Gastrocnemius medialis (tissue), 4 donors: ENCODE measurements around the gene SYT5. TPM values are rescaled to one million over a fixed set of nuclear protein-coding genes. Genes with fewer than 3 reads are reported as not detected.
A peak's percentile ranks its signal among the peaks of the same experiment; 100 is the strongest.

ENCODE experiments used
- ATAC-seq, 2 donors: fragments of 150-250 bp; one replicate each; pipeline ENCODE4 v1.9.1; 2016
- DNase-seq, 2 donors: peaks; one replicate each; pipeline ENCODE4 v3.0.0-alpha.2; 2019
- H3K27ac ChIP-seq, 4 donors: fragments of 200-600 bp; sonication (generic); 1 replicate in 1 of 4; 2 replicates in 3 of 4; pipeline ENCODE4 v1.5.1; 2016 to 2018; ENCODE audit warnings: mild to moderate bottlenecking in 2 of 4, moderate library complexity in 1 of 4
- H3K27me3 ChIP-seq, 3 donors: fragments of 200-600 bp; sonication (generic) in 2 of 3; 1 replicate in 1 of 3; 2 replicates in 2 of 3; pipeline versions ENCODE4 v1.5.1 to v1.6.0; 2016 to 2019; ENCODE audit warnings: mild to moderate bottlenecking in 1 of 3, moderate library complexity in 1 of 3
- H3K36me3 ChIP-seq, 2 donors: fragments of 200-600 bp; sonication (generic) in 1 of 2; one replicate each; pipeline ENCODE4 v1.5.1; 2017 to 2018
- H3K4me1 ChIP-seq, 2 donors: fragments of 200-600 bp; sonication (generic) in 1 of 2; one replicate each; pipeline ENCODE4 v1.5.1; 2016 to 2017; ENCODE audit warnings: mild to moderate bottlenecking in 2 of 2
- H3K4me3 ChIP-seq, 4 donors: fragments of 200-600 bp; sonication (generic) in 3 of 4; 1 replicate in 1 of 4; 2 replicates in 3 of 4; pipeline ENCODE4 v1.5.1; 2016 to 2019; ENCODE audit warnings: mild to moderate bottlenecking in 2 of 4
- H3K9me3 ChIP-seq, 3 donors: fragments of 200-600 bp; sonication (generic) in 2 of 3; 1 replicate in 1 of 3; 2 replicates in 2 of 3; pipeline ENCODE4 v1.5.1; 2016 to 2019
- POLR2A ChIP-seq, 2 donors: fragments of 450-650 bp; IDR thresholded peaks; one replicate each; pipeline ENCODE4 v1.6.1; 2017; ENCODE audit warnings: antibody characterized with exemption in 2 of 2, mild to moderate bottlenecking in 2 of 2, moderate library complexity in 2 of 2
- in situ Hi-C, 4 donors: fragments of 200-750 bp; cut with MboI; loops; one replicate each; pipeline versions ENCODE4 v1.15.0 to v1.8.0; 2017; ENCODE audit warnings: low sequenced_read_pairs in 4 of 4
- intact Hi-C: fragments of 100-400 bp; cut with DNase I; formaldehyde crosslinking; loops from one replicate; pipeline ENCODE4 v1.15.1; 2023; ENCODE audit warnings: low total_unique reads
- total RNA-seq, 4 donors: library from RNA; depleted of rRNA; stranded (reverse); fragments of >200 nt; gene quantifications; one replicate each; pipeline versions ENCODE4 v1.1.0 to v1.2.3, GENCODE V29; 2016
- TF ChIP-seq, protein P1 (sequence below), 5 experiments: fragments of 450-650 bp in 3 of 5; fragments of 200-600 bp in 2 of 5; sonication (generic) in 2 of 5; IDR thresholded peaks in 4 of 5; conservative IDR thresholded peaks in 1 of 5; 1 replicate in 4 of 5; 2 replicates in 1 of 5; pipeline ENCODE4 v1.5.1; 2016 to 2019; ENCODE audit warnings: antibody characterized with exemption in 5 of 5, mild to moderate bottlenecking in 3 of 5, moderate library complexity in 3 of 5

Gene SYT5
- total RNA-seq, 4 donors from 2014 or later = not detected

DNA sequence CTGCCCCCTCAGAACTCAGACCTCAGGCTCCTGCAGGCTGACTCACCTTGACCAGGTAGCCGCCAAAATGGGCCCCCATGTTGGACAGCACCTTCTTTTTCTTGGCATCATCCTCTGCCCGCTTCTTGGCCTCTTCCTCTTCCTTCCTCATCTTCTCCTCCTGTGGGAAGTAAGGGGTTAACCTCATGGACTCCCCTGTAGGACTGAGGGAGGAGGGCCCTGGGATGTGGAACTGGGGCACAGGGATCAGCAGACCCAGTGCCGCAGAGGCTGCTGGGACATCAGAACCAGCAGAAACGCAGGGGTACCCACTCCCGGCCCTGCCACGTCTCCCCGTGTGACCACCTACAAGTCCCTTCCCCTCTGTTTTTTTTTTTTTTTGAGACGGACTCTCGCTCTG lies 42.2 kb downstream of the SYT5 start:
- DNase-seq (no peak), ATAC-seq (no peak)
- TF ChIP-seq, protein P1, sequence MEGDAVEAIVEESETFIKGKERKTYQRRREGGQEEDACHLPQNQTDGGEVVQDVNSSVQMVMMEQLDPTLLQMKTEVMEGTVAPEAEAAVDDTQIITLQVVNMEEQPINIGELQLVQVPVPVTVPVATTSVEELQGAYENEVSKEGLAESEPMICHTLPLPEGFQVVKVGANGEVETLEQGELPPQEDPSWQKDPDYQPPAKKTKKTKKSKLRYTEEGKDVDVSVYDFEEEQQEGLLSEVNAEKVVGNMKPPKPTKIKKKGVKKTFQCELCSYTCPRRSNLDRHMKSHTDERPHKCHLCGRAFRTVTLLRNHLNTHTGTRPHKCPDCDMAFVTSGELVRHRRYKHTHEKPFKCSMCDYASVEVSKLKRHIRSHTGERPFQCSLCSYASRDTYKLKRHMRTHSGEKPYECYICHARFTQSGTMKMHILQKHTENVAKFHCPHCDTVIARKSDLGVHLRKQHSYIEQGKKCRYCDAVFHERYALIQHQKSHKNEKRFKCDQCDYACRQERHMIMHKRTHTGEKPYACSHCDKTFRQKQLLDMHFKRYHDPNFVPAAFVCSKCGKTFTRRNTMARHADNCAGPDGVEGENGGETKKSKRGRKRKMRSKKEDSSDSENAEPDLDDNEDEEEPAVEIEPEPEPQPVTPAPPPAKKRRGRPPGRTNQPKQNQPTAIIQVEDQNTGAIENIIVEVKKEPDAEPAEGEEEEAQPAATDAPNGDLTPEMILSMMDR (IDR thresholded peaks at IDR 0.05 in 4 of 5, conservative IDR thresholded peaks at IDR 0.05 in 1 of 5) = no peak
- TF ChIP-seq POLR2A (IDR thresholded peaks at IDR 0.05) = no peak
- Histone ChIP-seq H3K4me3 (no peak overlapping the region), H3K27me3 (peaks cover 2 to 9% (median 6%) of the 10 kb centered on the region in 3 donors), H3K27ac (peak overlapping the region; percentile 4 to 96 (median 55)), H3K36me3 (no peaks in the 10 kb centered on the region), H3K9me3 (no peaks in the 10 kb centered on the region), H3K4me1 (peaks cover 2 to 17% of the 10 kb centered on the region in 2 donors)
- in situ Hi-C loops = loop anchor here in 2 of 4 donors (25.0 kb wide), 2 partner anchors 274 to 499 kb away; partner anchors contain the start of genes CCDC106 (in 1 of the 2), UBE2S (in 1 of the 2), ZNF580 (in 1 of the 2) and ZNF581 (in 1 of the 2)
- intact Hi-C loops = no loop called here

DNA sequence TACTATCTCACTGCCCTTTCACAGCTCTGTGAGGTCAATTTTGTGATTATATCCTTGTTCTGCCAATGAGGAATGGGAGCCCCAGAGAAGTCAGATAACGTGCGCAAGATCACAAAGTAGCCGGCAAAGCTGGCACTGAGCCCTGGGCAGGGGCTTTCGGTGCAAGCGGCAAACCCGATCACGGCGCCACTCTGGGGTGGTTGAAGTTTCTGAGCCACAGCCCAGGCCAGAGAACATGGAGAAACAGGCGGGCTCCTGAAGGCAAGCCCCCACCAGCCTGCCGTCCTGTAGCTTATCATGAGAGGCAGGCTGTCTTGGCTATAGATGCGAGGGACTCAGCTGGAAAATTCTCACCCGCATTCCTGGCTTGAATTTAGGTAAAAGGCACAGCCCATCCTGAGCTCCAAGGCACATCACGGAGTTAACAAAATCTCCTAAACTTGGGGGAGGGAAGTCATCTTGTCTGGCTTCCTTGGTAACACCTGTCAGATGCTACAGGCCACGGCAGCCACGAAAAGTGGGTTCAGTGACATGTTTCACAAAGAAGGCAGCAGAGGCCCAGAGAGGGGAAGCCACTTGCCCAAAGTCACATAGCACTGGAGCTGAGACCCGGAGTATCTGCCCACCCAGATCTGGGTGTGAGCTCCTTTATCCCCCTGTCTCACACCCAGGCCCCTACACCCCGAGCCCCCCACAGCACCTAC lies 43.5 kb downstream of the SYT5 start:
- peaks cover 2 to 17% of the 10 kb centered on the region in 2 donors for H3K4me1 ChIP-seq
- ATAC-seq (no peak), DNase-seq (no peak)
- H3K4me3 ChIP-seq = no peak overlapping the region
- H3K27me3 ChIP-seq = peaks cover 0 to 1% (median 0%) of the 10 kb centered on the region in 3 donors
- in situ Hi-C loops (loop anchor here in 2 of 4 donors (25.0 kb wide), 2 partner anchors 276 to 501 kb away; partner anchors contain the start of genes CCDC106 (in 1 of the 2), UBE2S (in 1 of the 2), ZNF580 (in 1 of the 2) and ZNF581 (in 1 of the 2)), intact Hi-C loops (no loop called here)
- TF ChIP-seq, protein P1 (IDR thresholded peaks at IDR 0.05 in 4 of 5, conservative IDR thresholded peaks at IDR 0.05 in 1 of 5) = no peak
- TF ChIP-seq POLR2A (IDR thresholded peaks at IDR 0.05) = no peak
- H3K36me3 ChIP-seq = no peaks in the 10 kb centered on the region
- no peaks in the 10 kb centered on the region for H3K9me3 ChIP-seq
- H3K27ac ChIP-seq = peak overlapping the region in 2 of 4 donors; percentile 17 to 66

DNA sequence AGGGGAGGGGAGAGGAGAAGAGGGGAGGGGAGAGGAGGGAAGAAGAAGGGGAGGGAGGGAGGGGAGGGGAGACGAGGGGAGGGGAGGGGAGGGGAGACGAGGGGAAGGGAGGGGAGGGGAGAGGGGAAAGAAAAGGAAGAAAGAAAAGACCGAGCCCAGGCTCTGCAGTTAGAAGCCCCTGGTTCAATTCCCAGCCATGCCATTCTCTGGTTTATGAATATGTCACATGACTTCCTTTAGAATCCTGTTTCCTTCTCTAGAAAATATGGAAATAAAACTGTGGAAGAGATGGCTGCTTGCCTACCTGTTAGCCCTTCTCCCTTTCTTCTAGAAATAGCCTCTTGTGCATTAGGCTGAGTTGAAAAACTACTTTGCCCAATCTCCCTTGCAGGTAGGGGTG lies 45.4 kb downstream of the SYT5 start:
- ATAC-seq (no peak), DNase-seq (no peak)
- Histone ChIP-seq H3K4me1 (peaks cover 0 to 10% of the 10 kb centered on the region in 2 donors), H3K4me3 (no peak overlapping the region), H3K9me3 (no peaks in the 10 kb centered on the region), H3K36me3 (no peaks in the 10 kb centered on the region), H3K27me3 (no peaks in the 10 kb centered on the region), H3K27ac (peak overlapping the region in 3 of 4 donors; percentile 37 to 66 (median 41))
- intact Hi-C loops (no loop called here), in situ Hi-C loops (loop anchor here in 2 of 4 donors (25.0 kb wide), 2 partner anchors 278 to 503 kb away; partner anchors contain the start of genes CCDC106 (in 1 of the 2), UBE2S (in 1 of the 2), ZNF580 (in 1 of the 2) and ZNF581 (in 1 of the 2))
- no peak for TF ChIP-seq POLR2A (IDR thresholded peaks at IDR 0.05)
- TF ChIP-seq, protein P1 (IDR thresholded peaks at IDR 0.05 in 4 of 5, conservative IDR thresholded peaks at IDR 0.05 in 1 of 5) = no peak

DNA sequence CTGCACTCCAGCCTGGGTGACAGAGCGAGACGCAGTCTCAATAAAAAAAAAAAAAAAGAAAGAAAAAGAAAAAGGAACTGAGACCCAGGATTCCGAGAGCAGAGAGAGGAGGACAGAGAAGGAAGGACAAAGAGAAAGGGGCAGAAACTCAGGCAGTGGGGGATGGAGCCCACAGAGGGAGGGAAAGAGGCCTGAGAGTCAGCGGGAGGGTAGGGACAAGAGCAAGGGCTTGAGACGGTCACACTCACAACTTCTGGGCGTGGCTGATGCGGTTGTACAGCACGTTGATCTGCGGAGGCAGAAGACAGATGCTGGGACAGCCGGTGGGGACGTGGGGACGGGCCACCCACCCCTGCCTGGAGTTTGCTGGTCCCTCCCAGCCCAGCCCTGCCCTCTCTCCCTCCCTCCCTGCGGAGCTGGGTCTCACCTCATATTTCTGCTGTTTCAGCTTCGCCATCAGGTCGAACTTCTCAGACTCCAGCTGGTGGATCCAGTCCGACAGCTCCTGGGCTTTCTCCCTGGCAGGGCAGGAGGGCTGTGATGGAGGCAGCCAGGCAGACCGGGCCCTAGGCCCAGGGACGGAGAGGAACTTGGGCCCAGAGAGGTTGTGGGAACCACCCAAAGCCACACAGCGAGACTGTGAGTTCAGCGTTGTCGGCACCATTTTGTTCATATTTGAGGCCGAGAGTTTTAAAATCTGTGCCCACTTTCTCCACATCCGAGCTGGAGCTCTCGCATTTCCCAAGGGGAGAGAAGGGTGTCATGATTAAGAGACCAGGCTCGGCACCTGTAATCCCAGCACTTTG lies 46.2 kb downstream of the SYT5 start:
- ATAC-seq = no peak
- TF ChIP-seq POLR2A (IDR thresholded peaks at IDR 0.05) = no peak
- TF ChIP-seq, protein P1 (IDR thresholded peaks at IDR 0.05 in 4 of 5, conservative IDR thresholded peaks at IDR 0.05 in 1 of 5) = no peak
- H3K9me3 ChIP-seq = no peaks in the 10 kb centered on the region
- peak overlapping the region in 2 of 4 donors; percentile 38 to 54 for H3K27ac ChIP-seq
- DNase-seq = no peak
- intact Hi-C loops (no loop called here), in situ Hi-C loops (loop anchor here in 2 of 4 donors (25.0 kb wide), 2 partner anchors 278 to 503 kb away; partner anchors contain the start of genes CCDC106 (in 1 of the 2), UBE2S (in 1 of the 2), ZNF580 (in 1 of the 2) and ZNF581 (in 1 of the 2))
- H3K27me3 ChIP-seq = no peaks in the 10 kb centered on the region
- H3K36me3 ChIP-seq = no peaks in the 10 kb centered on the region
- H3K4me3 ChIP-seq = no peak overlapping the region
- H3K4me1 ChIP-seq = peaks cover 0 to 5% of the 10 kb centered on the region in 2 donors
